ENCODE results near the gene TTC34.
"Not testable (repeated sequence)": the region's sequence is repeated elsewhere in the genome, so short reads cannot be mapped to it uniquely, and the experiment has no call there.

GRCh38 chr1:2694796-2695195 lies 106.7 kb downstream of the TTC34 start:
- TF ChIP-seq CTBP1 (IDR thresholded peaks at IDR 0.05; ENCODE audit: borderline replicate concordance); FOXA1 (IDR thresholded peaks at IDR 0.05); SP1 (IDR thresholded peaks at IDR 0.05); FOXM1 (IDR thresholded peaks at IDR 0.05; ENCODE audit: borderline replicate concordance); SUZ12 (IDR thresholded peaks at IDR 0.05); ZNF384 (IDR thresholded peaks at IDR 0.05); TARDBP (IDR thresholded peaks at IDR 0.05); BHLHE40 (IDR thresholded peaks at IDR 0.05; ENCODE audit: borderline replicate concordance); ARNT (IDR thresholded peaks at IDR 0.05); FOXK2 (IDR thresholded peaks at IDR 0.05); L3MBTL2 (conservative IDR thresholded peaks at IDR 0.05); HDGF (IDR thresholded peaks at IDR 0.05; ENCODE audit: borderline replicate concordance): not testable (repeated sequence)
- TF ChIP-seq, protein P1, sequence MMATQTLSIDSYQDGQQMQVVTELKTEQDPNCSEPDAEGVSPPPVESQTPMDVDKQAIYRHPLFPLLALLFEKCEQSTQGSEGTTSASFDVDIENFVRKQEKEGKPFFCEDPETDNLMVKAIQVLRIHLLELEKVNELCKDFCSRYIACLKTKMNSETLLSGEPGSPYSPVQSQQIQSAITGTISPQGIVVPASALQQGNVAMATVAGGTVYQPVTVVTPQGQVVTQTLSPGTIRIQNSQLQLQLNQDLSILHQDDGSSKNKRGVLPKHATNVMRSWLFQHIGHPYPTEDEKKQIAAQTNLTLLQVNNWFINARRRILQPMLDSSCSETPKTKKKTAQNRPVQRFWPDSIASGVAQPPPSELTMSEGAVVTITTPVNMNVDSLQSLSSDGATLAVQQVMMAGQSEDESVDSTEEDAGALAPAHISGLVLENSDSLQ (IDR thresholded peaks at IDR 0.05), result not testable (repeated sequence)

Measured in HEK293T (cell line).